Activated T-cell treated with anti-CD3 and anti-CD28 coated beads, Interleukin-2, amount 50 U/mL, for 48 hours (primary cell): ENCODE measurements around the gene NRXN2.
A peak's percentile ranks its signal among the peaks of the same experiment; 100 is the strongest.
"Not testable (repeated sequence)": the region's sequence is repeated elsewhere in the genome, so short reads cannot be mapped to it uniquely, and the experiment has no call there.

ENCODE experiments used
- DNase-seq, 2 experiments: peaks; one replicate each; pipeline ENCODE4 v3.0.0-alpha.2; 2020

The NRXN2 gene

GRCh38 chr11:64719406-64719805, 3.6 kb downstream of the NRXN2 start:
- DNase-seq: no peak

- DNase-seq: no peak
Measured at GRCh38 chr11:64718780-64719124, 4.2 kb downstream of the NRXN2 start.

GRCh38 chr11:64718084-64718779, 4.8 kb downstream of the NRXN2 start:
- no peak for DNase-seq

GRCh38 chr11:64717268-64717578, 5.8 kb downstream of the NRXN2 start:
- no peak for DNase-seq

- DNase-seq: no peak
Measured at GRCh38 chr11:64716473-64717267, 6.3 kb downstream of the NRXN2 start.

GRCh38 chr11:64715756-64716472, 7.1 kb downstream of the NRXN2 start:
- DNase-seq: no peak

- DNase-seq: no peak
Measured at GRCh38 chr11:64715110-64715509, 7.9 kb downstream of the NRXN2 start.

GRCh38 chr11:64714666-64715065, 8.3 kb downstream of the NRXN2 start:
- no peak for DNase-seq

GRCh38 chr11:64713781-64714363, 9.1 kb downstream of the NRXN2 start:
- DNase-seq: no peak

GRCh38 chr11:64713016-64713707, 9.8 kb downstream of the NRXN2 start:
- DNase-seq: peak in 1 of 2 experiments; percentile 41

- DNase-seq: peak in 1 of 2 experiments; percentile 41
Measured at GRCh38 chr11:64712430-64713015, 10.5 kb downstream of the NRXN2 start.

- no peak for DNase-seq
Measured at GRCh38 chr11:64711956-64712362, 11.0 kb downstream of the NRXN2 start.

- no peak for DNase-seq
Measured at GRCh38 chr11:64711138-64711955, 11.7 kb downstream of the NRXN2 start.

GRCh38 chr11:64710418-64711137, 12.4 kb downstream of the NRXN2 start:
- no peak for DNase-seq

- DNase-seq: no peak
Measured at GRCh38 chr11:64705501-64705900, 17.5 kb downstream of the NRXN2 start.

- no peak for DNase-seq
Measured at GRCh38 chr11:64703048-64703447, 19.9 kb downstream of the NRXN2 start.

- DNase-seq: not testable (repeated sequence)
Measured at GRCh38 chr11:64701956-64702355, 21.0 kb downstream of the NRXN2 start.

GRCh38 chr11:64698427-64698826, 24.6 kb downstream of the NRXN2 start:
- no peak for DNase-seq

GRCh38 chr11:64697663-64698375, 25.2 kb downstream of the NRXN2 start:
- DNase-seq: no peak

GRCh38 chr11:64696045-64696444, 27.0 kb downstream of the NRXN2 start:
- DNase-seq: no peak
